ENCODE results near the gene CHD2.

Gene CHD2

DNA sequence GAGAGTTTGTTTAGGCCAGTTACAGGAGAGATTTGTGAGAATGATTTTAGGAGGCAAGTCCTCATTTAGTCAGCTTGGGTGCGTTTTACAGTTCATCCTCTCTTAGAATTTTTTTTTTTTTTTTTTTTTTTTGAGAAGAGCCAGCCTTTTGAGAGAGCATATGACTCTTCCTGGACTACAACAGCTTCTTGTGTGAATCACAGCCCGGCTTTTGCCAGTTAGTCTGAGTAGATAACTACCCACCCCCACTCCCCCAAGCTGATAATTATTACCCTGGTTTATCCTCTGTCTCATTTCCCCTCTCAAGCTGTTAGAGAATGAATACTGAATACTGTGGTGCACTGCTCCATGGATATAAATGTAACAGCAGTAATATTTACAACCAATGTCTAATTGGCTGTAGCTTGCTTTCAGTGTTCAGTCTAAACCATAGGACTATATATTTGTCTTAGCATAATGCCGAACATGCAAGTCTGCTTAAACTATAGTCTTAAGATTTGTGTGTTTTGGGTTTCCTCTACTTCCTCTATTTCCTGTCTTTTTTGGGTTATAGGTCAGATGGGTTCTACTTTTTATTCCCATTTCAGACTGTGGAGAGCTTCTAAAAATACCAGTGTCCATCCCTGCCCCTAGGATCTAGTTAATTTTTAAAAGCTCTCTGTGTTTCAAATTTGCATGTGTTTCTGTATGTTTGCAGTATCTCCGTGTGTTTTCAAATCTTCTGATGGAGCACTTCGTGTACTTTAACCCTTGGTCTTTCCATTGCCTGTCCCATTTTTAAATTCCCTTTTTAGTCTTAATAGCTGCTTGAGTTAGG, 8.0 kb downstream of the CHD2 start:
- TF ChIP-seq, protein P1, sequence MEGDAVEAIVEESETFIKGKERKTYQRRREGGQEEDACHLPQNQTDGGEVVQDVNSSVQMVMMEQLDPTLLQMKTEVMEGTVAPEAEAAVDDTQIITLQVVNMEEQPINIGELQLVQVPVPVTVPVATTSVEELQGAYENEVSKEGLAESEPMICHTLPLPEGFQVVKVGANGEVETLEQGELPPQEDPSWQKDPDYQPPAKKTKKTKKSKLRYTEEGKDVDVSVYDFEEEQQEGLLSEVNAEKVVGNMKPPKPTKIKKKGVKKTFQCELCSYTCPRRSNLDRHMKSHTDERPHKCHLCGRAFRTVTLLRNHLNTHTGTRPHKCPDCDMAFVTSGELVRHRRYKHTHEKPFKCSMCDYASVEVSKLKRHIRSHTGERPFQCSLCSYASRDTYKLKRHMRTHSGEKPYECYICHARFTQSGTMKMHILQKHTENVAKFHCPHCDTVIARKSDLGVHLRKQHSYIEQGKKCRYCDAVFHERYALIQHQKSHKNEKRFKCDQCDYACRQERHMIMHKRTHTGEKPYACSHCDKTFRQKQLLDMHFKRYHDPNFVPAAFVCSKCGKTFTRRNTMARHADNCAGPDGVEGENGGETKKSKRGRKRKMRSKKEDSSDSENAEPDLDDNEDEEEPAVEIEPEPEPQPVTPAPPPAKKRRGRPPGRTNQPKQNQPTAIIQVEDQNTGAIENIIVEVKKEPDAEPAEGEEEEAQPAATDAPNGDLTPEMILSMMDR (IDR thresholded peaks at IDR 0.05; ENCODE audit: low read length), result no peak
- TF ChIP-seq EZH2 (IDR thresholded peaks at IDR 0.05; ENCODE audit: borderline replicate concordance, low read length), result no peak
- Histone ChIP-seq H3F3A (ENCODE audit: insufficient read depth, low read length) (no peaks in the 10 kb centered on the region), H3K4me1 (ENCODE audit: insufficient read depth, low read length, severe bottlenecking) (peaks cover 92% of the 10 kb centered on the region), H3K4me2 (ENCODE audit: low read length) (peak overlapping the region; percentile 89), H3K9ac (ENCODE audit: low read length) (peak overlapping the region; percentile 47; the same call in 1 of the 2 replicates), H3K27me3 (ENCODE audit: insufficient read depth, low read length) (no peaks in the 10 kb centered on the region), H3K79me2 (ENCODE audit: insufficient read depth, low read length) (peaks cover 95% of the 10 kb centered on the region), H3K4me3 (ENCODE audit: low read depth, low read length, poor library complexity, severe bottlenecking) (peak overlapping the region; percentile 74), H4K20me1 (ENCODE audit: insufficient read depth, low read length) (no peaks in the 10 kb centered on the region), H2AFZ (ENCODE audit: low read length) (no peak overlapping the region), H3K9me2 (ENCODE audit: low read depth, low read length) (no peaks in the 10 kb centered on the region), H3K27ac (ENCODE audit: low read depth, low read length, poor library complexity, severe bottlenecking) (peak overlapping the region; percentile 84), H3K9me3 (ENCODE audit: low read length) (no peaks in the 10 kb centered on the region), H3K36me3 (ENCODE audit: insufficient read depth, low read length) (peaks cover 53% of the 10 kb centered on the region)

DNA sequence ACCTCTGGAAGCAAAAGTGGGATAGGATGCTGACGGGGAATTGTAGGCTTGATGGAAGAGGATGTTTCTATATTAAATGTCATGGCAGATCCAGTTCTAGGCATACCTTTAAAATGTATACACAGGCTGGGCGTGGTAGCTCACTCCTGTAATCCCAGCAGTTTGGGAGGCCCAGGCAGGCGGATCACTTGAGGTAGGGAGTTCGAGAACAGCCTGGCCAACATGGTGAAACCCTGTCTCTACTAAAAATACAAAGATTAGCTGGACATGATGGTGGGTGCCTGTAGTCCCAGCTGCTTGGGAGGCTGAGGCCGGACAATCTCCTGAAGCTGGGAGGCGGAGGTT, 8.6 kb downstream of the CHD2 start:
- Histone ChIP-seq H3K4me1 (ENCODE audit: insufficient read depth, low read length, severe bottlenecking) (peaks cover 92% of the 10 kb centered on the region), H3K36me3 (ENCODE audit: insufficient read depth, low read length) (peaks cover 47% of the 10 kb centered on the region), H4K20me1 (ENCODE audit: insufficient read depth, low read length) (no peaks in the 10 kb centered on the region), H3K79me2 (ENCODE audit: insufficient read depth, low read length) (peaks cover 95% of the 10 kb centered on the region), H3K4me2 (ENCODE audit: low read length) (peak overlapping the region; percentile 89; the same call in 1 of the 2 replicates), H3K9ac (ENCODE audit: low read length) (peak overlapping the region; percentile 47; the same call in 1 of the 2 replicates), H3K9me2 (ENCODE audit: low read depth, low read length) (no peaks in the 10 kb centered on the region), H3K27me3 (ENCODE audit: insufficient read depth, low read length) (no peaks in the 10 kb centered on the region), H2AFZ (ENCODE audit: low read length) (no peak overlapping the region), H3K9me3 (ENCODE audit: low read length) (no peaks in the 10 kb centered on the region), H3K4me3 (ENCODE audit: low read depth, low read length, poor library complexity, severe bottlenecking) (no peak overlapping the region), H3K27ac (ENCODE audit: low read depth, low read length, poor library complexity, severe bottlenecking) (peak overlapping the region; percentile 84), H3F3A (ENCODE audit: insufficient read depth, low read length) (0 out of 2 replicates have a peak, but pooled peaks cover under 1% of the 10 kb centered on the region)
- TF ChIP-seq, protein P1 (IDR thresholded peaks at IDR 0.05; ENCODE audit: low read length), result no peak
- no peak for TF ChIP-seq EZH2 (IDR thresholded peaks at IDR 0.05; ENCODE audit: borderline replicate concordance, low read length)

DNA sequence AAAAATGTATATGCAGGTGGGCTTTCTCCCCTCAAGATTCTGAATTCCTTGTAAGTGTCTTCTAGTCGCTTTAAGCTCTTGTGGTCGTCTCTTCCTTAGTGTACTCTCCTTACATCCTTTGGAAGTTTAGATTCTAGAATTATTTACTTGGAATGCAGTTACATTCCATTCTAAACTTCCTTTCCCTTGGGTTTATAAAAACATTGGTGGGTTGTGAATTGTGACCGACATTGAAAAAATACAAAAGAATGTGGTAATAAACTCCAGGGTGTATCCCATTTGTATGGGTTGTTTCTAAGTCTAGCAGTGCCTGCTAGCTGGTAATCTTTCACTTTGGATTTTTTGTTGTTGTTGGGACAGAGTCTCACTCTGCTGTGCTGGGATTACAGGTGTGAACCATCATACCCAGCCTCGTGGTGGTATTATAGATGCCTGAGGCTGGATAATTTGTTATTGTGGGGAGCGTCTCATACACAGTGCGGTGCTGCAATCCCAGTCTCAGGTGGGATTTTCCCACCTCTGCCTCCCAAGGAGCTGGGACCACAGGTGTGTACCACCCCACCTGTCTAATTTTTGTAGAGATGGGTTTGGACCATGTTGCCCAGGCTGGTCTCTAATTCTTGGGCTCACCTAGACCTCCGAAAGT, 9.1 kb downstream of the CHD2 start:
- Histone ChIP-seq H3K79me2 (ENCODE audit: insufficient read depth, low read length) (peaks cover 98% of the 10 kb centered on the region), H3K9me3 (ENCODE audit: low read length) (no peaks in the 10 kb centered on the region), H3K27me3 (ENCODE audit: insufficient read depth, low read length) (no peaks in the 10 kb centered on the region), H4K20me1 (ENCODE audit: insufficient read depth, low read length) (no peaks in the 10 kb centered on the region), H2AFZ (ENCODE audit: low read length) (no peak overlapping the region), H3K4me2 (ENCODE audit: low read length) (no peak overlapping the region), H3F3A (ENCODE audit: insufficient read depth, low read length) (0 out of 2 replicates have a peak, but pooled peaks cover 6% of the 10 kb centered on the region), H3K4me3 (ENCODE audit: low read depth, low read length, poor library complexity, severe bottlenecking) (no peak overlapping the region), H3K9me2 (ENCODE audit: low read depth, low read length) (no peaks in the 10 kb centered on the region), H3K36me3 (ENCODE audit: insufficient read depth, low read length) (peaks cover 47% of the 10 kb centered on the region), H3K27ac (ENCODE audit: low read depth, low read length, poor library complexity, severe bottlenecking) (no peak overlapping the region), H3K9ac (ENCODE audit: low read length) (no peak overlapping the region), H3K4me1 (ENCODE audit: insufficient read depth, low read length, severe bottlenecking) (peaks cover 95% of the 10 kb centered on the region)
- no peak for TF ChIP-seq EZH2 (IDR thresholded peaks at IDR 0.05; ENCODE audit: borderline replicate concordance, low read length)
- TF ChIP-seq, protein P1 (IDR thresholded peaks at IDR 0.05; ENCODE audit: low read length), result no peak

All from OCI-LY1 (cell line).